Measurements from ENCODE around the gene DENND5B. TPM values are rescaled to one million over a fixed set of nuclear protein-coding genes. Genes with fewer than 3 reads are reported as not detected.
A peak's percentile ranks its signal among the peaks of the same experiment; 100 is the strongest.

The DENND5B gene
- total RNA-seq, 1 donor from 2014 or later: 42.9 TPM

DNA sequence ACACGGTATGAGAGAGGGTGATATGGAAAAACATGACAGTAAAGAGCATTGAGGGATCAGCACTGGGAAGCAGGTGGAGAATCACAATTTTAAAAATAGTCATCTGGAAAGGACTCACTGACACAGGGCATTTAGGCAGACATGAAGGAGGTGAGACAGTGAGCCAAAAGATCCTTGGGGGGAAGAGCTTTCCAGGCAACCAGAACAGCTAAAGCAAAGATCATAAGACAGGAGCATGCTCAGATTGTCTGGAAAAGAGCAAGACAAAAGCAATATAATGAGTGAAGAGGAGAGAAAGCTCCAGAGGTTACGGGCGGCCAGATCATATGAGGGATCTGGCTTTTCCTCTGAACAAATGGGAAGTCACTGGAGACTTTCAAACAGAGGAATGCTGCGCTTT, 63.9 kb downstream of the DENND5B start:
- H3K4me3 ChIP-seq: no peak overlapping the region

DNA sequence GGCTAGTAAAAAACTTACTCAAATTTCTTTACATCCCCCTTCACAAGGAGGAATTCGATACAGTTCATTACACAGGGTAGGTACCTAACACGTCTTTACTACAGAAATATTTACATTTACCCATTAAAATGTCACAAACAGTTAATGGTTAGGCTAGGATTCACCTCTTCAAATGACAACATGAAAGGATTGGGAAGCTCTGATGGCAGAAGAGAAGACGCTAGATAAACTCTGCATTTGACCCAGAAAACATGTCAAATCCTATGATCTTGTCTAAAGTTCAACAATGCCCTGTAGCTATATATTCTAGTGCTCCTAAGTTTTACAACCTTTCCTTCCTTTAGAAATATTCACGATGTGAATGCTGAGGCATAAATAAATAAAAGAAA, 64.8 kb downstream of the DENND5B start:
- no peak for DNase-seq
- Histone ChIP-seq H3K27me3 (ENCODE audit: low read depth) (no peaks in the 10 kb centered on the region), H3K4me3 (no peak overlapping the region), H3K4me1 (peaks cover 71% of the 10 kb centered on the region), H3K9me3 (replicated peaks) (no peaks in the 10 kb centered on the region), H3K27ac (replicated peaks) (no peak overlapping the region), H3K36me3 (no peaks in the 10 kb centered on the region)
- TF ChIP-seq, protein P1, sequence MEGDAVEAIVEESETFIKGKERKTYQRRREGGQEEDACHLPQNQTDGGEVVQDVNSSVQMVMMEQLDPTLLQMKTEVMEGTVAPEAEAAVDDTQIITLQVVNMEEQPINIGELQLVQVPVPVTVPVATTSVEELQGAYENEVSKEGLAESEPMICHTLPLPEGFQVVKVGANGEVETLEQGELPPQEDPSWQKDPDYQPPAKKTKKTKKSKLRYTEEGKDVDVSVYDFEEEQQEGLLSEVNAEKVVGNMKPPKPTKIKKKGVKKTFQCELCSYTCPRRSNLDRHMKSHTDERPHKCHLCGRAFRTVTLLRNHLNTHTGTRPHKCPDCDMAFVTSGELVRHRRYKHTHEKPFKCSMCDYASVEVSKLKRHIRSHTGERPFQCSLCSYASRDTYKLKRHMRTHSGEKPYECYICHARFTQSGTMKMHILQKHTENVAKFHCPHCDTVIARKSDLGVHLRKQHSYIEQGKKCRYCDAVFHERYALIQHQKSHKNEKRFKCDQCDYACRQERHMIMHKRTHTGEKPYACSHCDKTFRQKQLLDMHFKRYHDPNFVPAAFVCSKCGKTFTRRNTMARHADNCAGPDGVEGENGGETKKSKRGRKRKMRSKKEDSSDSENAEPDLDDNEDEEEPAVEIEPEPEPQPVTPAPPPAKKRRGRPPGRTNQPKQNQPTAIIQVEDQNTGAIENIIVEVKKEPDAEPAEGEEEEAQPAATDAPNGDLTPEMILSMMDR (IDR thresholded peaks at IDR 0.05; ENCODE audit: borderline replicate concordance): no peak
- intact Hi-C loops (cut with micrococcal nuclease): no loop called here

More for the DNA sequence above, 63.9 kb downstream of the DENND5B start:
- Histone ChIP-seq H3K4me1 (peaks cover 61% of the 10 kb centered on the region), H3K27me3 (ENCODE audit: low read depth) (no peaks in the 10 kb centered on the region), H3K9me3 (replicated peaks) (no peaks in the 10 kb centered on the region), H3K27ac (replicated peaks) (peak overlapping the region; percentile 41), H3K36me3 (no peaks in the 10 kb centered on the region)
- DNase-seq: no peak
- TF ChIP-seq, protein P1 (IDR thresholded peaks at IDR 0.05; ENCODE audit: borderline replicate concordance): no peak
- intact Hi-C loops (cut with micrococcal nuclease): no loop called here

DNA sequence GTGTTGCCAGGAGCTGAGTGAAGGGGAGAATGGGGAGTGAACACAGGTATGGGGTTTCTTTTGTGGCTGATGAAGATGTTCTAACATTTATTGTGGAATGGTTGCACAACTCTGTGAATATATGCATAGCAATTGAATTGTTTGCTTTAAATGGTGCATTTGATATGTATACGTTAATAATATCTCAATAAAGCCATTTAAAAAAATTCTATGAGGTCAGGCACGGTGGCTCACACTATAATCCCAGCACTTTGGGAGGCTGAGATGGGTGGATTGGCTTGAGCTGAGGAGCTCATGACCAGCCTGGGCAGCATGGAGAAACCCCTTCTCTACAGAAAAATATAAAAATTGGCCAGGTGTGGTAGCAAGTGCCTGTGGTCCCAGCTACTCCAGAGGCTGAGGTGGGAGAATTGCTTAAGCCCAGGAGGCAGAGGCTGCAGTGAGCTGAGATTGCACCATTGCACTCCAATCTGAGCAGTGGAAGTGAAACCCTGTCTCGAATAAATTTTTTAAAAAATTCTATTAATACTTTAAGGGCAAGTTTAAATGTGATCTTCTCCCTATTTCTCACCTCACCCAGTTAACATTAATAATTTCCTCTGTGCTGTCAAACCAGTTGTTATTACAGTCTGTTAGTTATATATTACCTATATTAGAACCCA, 65.3 kb downstream of the DENND5B start:
- peaks cover 76% of the 10 kb centered on the region for H3K4me1 ChIP-seq
- no peaks in the 10 kb centered on the region for H3K36me3 ChIP-seq
- H3K9me3 ChIP-seq (replicated peaks): no peaks in the 10 kb centered on the region
- TF ChIP-seq, protein P1 (IDR thresholded peaks at IDR 0.05; ENCODE audit: borderline replicate concordance): no peak
- no peak overlapping the region for H3K4me3 ChIP-seq
- H3K27ac ChIP-seq (replicated peaks): no peak overlapping the region
- H3K27me3 ChIP-seq (ENCODE audit: low read depth): no peaks in the 10 kb centered on the region
- intact Hi-C loops (cut with micrococcal nuclease): no loop called here
- no peak for DNase-seq

GRCh38 chr12:31524791-31525495, 66.0 kb downstream of the DENND5B start:
- intact Hi-C loops (cut with micrococcal nuclease): no loop called here
- Histone ChIP-seq H3K4me1 (peaks cover 80% of the 10 kb centered on the region), H3K4me3 (no peak overlapping the region), H3K36me3 (no peaks in the 10 kb centered on the region), H3K27me3 (ENCODE audit: low read depth) (no peaks in the 10 kb centered on the region), H3K9me3 (replicated peaks) (no peaks in the 10 kb centered on the region), H3K27ac (replicated peaks) (no peak overlapping the region)
- no peak for DNase-seq
- TF ChIP-seq, protein P1 (IDR thresholded peaks at IDR 0.05; ENCODE audit: borderline replicate concordance): no peak

DNA sequence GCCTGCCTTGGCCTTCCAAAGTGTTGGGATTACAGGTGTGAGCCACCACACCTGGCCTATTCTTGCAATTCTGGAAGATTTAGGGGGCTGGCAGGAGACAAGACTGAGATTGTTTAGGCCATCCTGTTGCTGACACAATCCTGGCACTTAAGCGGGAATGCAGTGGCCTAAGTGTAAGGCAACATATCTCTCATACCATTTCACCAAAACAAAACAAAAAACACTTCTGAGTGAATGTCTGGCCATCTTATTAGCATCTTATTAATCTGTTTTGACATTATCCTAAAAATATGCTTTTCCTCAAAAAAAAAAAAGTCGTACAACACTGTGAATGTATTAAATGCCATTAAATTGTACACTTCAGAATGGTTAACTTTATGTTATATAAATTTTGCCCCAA, 67.6 kb downstream of the DENND5B start:
- H3K9me3 ChIP-seq (replicated peaks): no peaks in the 10 kb centered on the region
- no peak for DNase-seq
- no peak overlapping the region for H3K4me3 ChIP-seq
- peaks cover 96% of the 10 kb centered on the region for H3K4me1 ChIP-seq
- intact Hi-C loops (cut with micrococcal nuclease): no loop called here
- TF ChIP-seq, protein P1 (IDR thresholded peaks at IDR 0.05; ENCODE audit: borderline replicate concordance): no peak
- H3K36me3 ChIP-seq: no peaks in the 10 kb centered on the region
- no peaks in the 10 kb centered on the region for H3K27me3 ChIP-seq (ENCODE audit: low read depth)
- H3K27ac ChIP-seq (replicated peaks): no peak overlapping the region
